ENCODE results near the gene NEDD4L. TPM values are rescaled to one million over a fixed set of nuclear protein-coding genes. Genes with fewer than 3 reads are reported as not detected.

The NEDD4L gene
- total and polyA plus RNA-seq, 8 donors: 45.0 to 113 (median 66.4) TPM

GRCh38 chr18:58144106-58144505 lies 100.1 kb downstream of the NEDD4L start:
- Histone ChIP-seq H3K27me3 (no peaks in the 10 kb centered on the region), H3K27ac (no peak overlapping the region), H3K36me3 (no peaks in the 10 kb centered on the region), H3K4me3 (no peak overlapping the region), H3K4me1 (peaks cover 6 to 12% (median 8%) of the 10 kb centered on the region in 3 donors), H3K9me3 (no peaks in the 10 kb centered on the region)
- no peak for DNase-seq
- intact Hi-C loops (cut with DNase I): no loop called here
- no peak for ATAC-seq
- TF ChIP-seq CTCF (IDR thresholded peaks at IDR 0.05): no peak
- no peak for FAIRE-seq
- 82 to 88% methylated on average over 4 of the region's 4 CpGs for WGBS, 2 donors

DNA sequence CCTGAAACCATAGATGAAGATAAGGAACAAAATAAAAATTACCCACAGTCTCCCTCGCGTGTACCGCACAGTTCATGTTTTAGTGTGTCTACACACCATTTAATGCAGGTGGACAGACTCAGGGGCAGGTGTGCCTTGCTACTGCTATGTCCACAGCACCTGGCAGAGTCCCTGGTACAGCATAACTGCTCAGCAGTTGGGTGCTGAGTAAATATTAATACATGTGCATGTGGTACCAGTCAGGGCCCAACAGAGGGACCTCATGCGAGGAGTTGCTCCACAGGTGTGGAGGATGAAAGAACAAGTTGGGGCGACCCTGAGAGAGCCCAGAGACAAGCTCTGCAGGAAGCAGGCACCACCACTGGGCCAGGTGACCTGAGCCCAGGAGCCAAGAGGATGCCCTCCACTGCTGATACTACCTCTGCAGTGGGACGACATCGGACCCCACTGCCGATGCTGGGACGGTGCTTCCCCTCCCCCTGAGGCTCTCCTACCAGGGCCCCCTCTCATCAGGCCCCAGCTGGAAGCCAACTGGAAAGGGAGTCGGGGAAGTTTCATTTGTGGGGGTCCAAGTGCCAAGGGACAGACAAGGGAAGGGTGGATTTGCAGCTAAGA lies 100.8 kb downstream of the NEDD4L start:
- peaks cover 10 to 13% (median 12%) of the 10 kb centered on the region in 3 donors for H3K4me1 ChIP-seq
- peak in 2 of 6 donors; percentile 21 to 36 for DNase-seq

GRCh38 chr18:58146099-58146498 lies 102.1 kb downstream of the NEDD4L start:
- H3K4me1 ChIP-seq: peaks cover 9 to 13% (median 10%) of the 10 kb centered on the region in 3 donors
- H3K4me3 ChIP-seq: no peak overlapping the region
- DNase-seq (no peak), ATAC-seq (no peak), FAIRE-seq (no peak)
- no peaks in the 10 kb centered on the region for H3K27me3 ChIP-seq
- no peaks in the 10 kb centered on the region for H3K9me3 ChIP-seq
- H3K27ac ChIP-seq: no peak overlapping the region
- H3K36me3 ChIP-seq: no peaks in the 10 kb centered on the region
- WGBS, 2 donors: 92 to 97% methylated on average over 8 of the region's 8 CpGs
- intact Hi-C loops (cut with DNase I): no loop called here
- TF ChIP-seq CTCF (IDR thresholded peaks at IDR 0.05): no peak

More for the DNA sequence above, 100.8 kb downstream of the NEDD4L start:
- FAIRE-seq (no peak), ATAC-seq (peak; percentile 44 to 72 (median 52))
- 72 to 76% methylated on average over 10 of the region's 10 CpGs for WGBS, 2 donors
- Histone ChIP-seq H3K36me3 (no peaks in the 10 kb centered on the region), H3K9me3 (no peaks in the 10 kb centered on the region), H3K27ac (no peak overlapping the region), H3K27me3 (no peaks in the 10 kb centered on the region), H3K4me3 (no peak overlapping the region)
- intact Hi-C loops (cut with DNase I): no loop called here
- TF ChIP-seq CTCF (IDR thresholded peaks at IDR 0.05): no peak

GRCh38 chr18:58148954-58149471 lies 105.0 kb downstream of the NEDD4L start:
- Histone ChIP-seq H3K36me3 (no peaks in the 10 kb centered on the region), H3K27me3 (no peaks in the 10 kb centered on the region), H3K4me1 (peaks cover 8 to 13% (median 10%) of the 10 kb centered on the region in 3 donors), H3K9me3 (no peaks in the 10 kb centered on the region), H3K4me3 (no peak overlapping the region), H3K27ac (peak overlapping the region in 2 of 4 donors; percentile 27 to 41)
- no peak for TF ChIP-seq CTCF (IDR thresholded peaks at IDR 0.05)
- ATAC-seq (peak in 3 of 4 donors; percentile 38 to 74 (median 70)), DNase-seq (peak in 1 of 6 donors; percentile 18), FAIRE-seq (no peak)
- intact Hi-C loops (cut with DNase I): no loop called here
- 40 to 45% methylated on average over 7 of the region's 7 CpGs for WGBS, 2 donors

DNA sequence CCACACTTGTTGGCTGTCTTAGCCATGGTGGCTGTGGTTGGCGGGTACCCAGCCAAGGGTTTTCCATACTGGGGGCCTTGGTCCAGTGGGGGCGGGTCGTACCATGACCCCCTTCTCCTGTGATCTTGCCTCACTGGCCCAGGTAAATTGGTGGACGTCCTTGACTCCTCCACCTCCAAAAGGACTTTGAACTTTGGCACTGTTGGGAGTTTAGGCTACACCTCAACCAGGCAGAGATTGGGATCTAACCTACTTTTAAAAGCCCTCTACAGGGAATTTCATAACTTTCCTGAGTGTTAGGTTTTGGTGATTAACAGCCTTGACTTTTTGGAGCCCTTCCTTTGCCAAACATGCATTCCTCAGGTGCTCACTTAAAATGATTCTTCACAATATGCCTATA lies 106.7 kb downstream of the NEDD4L start:
- no peak for ATAC-seq
- Histone ChIP-seq H3K4me3 (no peak overlapping the region), H3K27ac (no peak overlapping the region), H3K27me3 (no peaks in the 10 kb centered on the region), H3K36me3 (no peaks in the 10 kb centered on the region), H3K4me1 (peaks cover 8 to 13% (median 10%) of the 10 kb centered on the region in 3 donors), H3K9me3 (no peaks in the 10 kb centered on the region)
- DNase-seq: no peak
- FAIRE-seq: no peak
- TF ChIP-seq CTCF (IDR thresholded peaks at IDR 0.05): no peak
- WGBS, 2 donors: 74 to 76% methylated on average over 4 of the region's 4 CpGs
- intact Hi-C loops (cut with DNase I): no loop called here

Measured in pancreas (tissue), 10 donors.